NCI-H2029 (cell line): ENCODE results near the gene HS3ST4.
A peak's percentile ranks its signal among the peaks of the same experiment; 100 is the strongest.

ENCODE experiments used
- DNase-seq: peaks from one replicate; lab custom pipeline; 2025; lab: John Stamatoyannopoulos, UW

HS3ST4 gene

GRCh38 chr16:25823891-25824290 lies 132.1 kb downstream of the HS3ST4 start:
- no peak for DNase-seq

- DNase-seq: no peak
These were observed 135.9 kb downstream of the HS3ST4 start for GRCh38 chr16:25827709-25828108.

GRCh38 chr16:25828510-25828909 lies 136.8 kb downstream of the HS3ST4 start:
- DNase-seq: no peak

GRCh38 chr16:25832291-25832690 lies 140.5 kb downstream of the HS3ST4 start:
- DNase-seq: no peak

DNA sequence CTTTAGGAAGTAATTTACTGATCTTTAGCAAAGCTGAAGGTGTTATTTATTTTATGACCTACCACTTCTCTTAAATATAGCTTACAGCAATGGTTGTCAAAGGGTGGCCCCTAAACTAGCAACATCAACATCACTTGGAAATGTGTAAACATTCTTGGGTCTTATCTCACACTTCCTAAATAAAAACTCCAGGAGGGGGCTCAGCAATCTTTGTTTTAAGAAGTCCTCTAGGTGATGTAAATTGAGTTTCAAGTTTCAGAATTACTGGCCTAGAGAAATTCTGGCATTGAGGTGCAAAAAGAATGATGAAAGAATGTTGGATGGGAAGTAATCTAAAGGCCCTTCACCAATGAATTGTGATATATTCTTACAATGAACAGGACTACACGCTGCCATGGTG lies 142.3 kb downstream of the HS3ST4 start:
- DNase-seq: no peak

GRCh38 chr16:25835126-25835525 lies 143.4 kb downstream of the HS3ST4 start:
- DNase-seq: no peak

DNA sequence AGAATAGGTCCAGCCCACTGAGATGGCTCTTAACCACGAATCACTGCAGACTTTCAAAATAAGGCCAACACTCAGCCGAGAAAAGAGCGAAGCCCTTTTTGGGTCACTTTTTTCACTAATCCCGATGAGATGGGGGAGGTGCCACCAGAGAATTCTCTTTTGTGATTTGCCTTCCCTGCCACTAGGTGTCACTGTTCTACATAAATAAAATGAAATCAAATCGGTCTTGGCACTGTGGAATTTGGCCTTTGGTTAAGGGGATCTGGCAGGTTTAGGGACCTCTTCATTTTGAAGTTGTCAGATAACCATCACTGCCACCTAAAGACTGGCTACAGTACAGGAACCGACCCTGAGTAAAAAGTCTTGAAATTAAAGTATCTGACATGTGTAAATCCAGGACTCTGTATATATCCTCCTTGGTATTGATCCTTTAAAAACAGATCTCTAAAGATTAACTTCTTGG lies 147.0 kb downstream of the HS3ST4 start:
- peak; percentile 64 for DNase-seq

DNA sequence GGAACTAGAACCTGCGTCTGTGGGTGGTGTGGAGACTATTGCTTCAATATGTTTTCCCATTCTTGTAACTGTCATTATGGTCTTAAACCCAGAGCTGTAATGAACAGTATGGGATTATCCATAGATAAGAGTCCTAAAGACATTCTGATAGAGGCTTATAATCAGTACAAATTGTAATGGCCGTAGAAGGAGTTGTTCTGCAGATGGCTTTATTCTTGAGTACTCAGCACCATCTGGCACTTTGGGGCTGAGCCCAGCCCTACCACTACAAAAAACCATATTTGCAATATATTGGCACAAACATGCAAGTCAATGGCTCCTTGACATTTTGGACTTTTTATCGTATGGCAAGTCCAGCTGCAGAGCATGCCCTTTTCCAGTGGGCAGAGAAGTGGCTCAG lies 150.0 kb downstream of the HS3ST4 start:
- DNase-seq: peak; percentile 10

- no peak for DNase-seq
These were observed 154.1 kb downstream of the HS3ST4 start for GRCh38 chr16:25845901-25846300.

DNA sequence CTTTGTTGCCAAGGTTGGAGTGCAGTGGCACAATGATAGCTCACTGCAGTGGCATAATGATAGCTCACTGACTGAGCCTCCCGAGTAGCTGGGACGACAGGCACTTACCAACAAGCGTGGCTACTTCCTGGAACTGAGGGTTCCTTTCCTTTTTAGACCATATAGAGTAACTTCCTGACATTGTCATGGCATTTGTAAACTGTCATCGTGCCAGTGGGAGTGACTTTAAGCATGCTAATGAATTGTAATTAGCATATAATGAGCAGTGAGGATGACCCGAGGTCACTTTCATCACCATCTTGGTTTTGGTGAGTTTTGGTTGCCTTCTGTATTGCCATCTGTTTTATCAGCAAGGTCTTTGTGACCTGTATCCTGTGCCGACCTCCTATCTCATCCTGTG lies 162.4 kb downstream of the HS3ST4 start:
- DNase-seq: no peak

DNA sequence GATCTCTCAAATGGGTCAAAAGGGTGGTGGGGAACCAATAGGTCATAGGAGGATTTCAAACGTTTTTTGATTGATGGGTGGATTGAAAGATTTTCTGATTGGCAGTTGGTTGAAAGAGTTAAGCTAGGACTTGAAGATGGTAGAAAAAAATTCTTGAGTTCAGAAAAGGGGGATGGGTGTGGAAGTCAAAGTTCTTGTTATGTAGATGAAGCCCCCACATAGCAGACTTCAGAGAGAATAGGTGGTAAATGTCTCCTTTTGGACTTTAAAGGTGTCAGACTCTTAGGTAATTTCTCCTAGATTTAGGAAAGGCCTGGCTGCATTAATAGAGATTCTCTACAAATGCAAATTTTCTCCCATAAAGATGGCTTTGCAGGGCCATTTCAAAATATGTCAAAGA lies 163.3 kb downstream of the HS3ST4 start:
- DNase-seq: no peak

DNA sequence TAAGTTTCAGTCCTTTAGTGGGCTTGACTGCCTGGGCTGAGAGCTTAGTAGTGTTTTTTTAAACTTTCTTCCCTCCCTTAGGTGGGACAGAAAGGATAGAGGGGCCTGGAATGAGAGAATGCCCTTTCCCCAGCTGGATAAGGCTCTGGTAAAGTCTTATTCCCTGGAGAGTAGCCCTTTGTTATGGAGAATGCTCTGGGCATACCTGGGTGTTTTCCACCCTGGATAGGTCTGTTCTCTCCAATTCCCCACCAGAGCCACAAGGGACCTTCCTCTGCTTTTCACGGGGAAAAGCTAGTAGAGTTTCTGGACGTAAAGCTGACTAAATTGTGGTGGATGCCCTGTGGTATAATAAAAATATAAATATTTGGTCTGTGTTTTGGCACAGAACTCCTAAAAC lies 164.1 kb downstream of the HS3ST4 start:
- DNase-seq: no peak

DNA sequence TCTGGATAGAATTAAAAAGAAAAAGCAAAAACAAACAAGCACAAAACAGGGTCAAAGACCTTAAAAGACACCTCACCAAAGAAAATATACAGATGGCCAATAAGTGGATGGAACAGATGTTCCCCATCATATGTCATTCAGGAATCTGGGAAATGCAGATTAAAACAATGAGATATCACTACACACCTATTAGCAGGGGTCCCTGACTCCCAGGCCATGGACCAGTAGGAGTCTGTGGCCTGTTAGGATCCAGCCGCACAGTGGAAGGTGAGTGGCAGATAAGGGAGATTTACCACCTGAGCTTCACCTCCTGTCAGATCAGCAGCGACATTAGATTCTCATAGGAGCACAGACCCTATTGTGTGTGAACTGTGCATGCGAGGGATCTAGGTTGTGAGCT lies 167.9 kb downstream of the HS3ST4 start:
- no peak for DNase-seq

DNA sequence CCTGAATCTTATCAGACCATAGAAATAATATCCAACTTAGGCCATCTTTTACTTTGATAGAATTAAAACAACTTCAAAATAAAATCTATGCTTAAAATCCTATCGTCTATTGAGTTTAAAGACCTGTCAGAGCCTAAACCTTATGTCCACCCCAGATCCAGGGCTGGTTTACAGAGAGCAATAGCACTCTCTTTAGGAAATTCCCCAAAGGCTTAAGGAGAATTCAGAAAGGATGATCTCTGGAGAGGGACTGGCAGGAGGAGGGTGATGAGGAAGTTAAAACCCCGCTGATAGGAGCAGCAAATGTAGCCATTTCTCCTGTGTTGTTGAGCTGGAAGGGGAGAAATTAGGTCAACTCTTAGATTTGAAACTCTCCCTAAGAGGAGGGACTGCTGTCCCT lies 175.3 kb downstream of the HS3ST4 start:
- no peak for DNase-seq

GRCh38 chr16:25868106-25868505 lies 176.3 kb downstream of the HS3ST4 start:
- no peak for DNase-seq

DNA sequence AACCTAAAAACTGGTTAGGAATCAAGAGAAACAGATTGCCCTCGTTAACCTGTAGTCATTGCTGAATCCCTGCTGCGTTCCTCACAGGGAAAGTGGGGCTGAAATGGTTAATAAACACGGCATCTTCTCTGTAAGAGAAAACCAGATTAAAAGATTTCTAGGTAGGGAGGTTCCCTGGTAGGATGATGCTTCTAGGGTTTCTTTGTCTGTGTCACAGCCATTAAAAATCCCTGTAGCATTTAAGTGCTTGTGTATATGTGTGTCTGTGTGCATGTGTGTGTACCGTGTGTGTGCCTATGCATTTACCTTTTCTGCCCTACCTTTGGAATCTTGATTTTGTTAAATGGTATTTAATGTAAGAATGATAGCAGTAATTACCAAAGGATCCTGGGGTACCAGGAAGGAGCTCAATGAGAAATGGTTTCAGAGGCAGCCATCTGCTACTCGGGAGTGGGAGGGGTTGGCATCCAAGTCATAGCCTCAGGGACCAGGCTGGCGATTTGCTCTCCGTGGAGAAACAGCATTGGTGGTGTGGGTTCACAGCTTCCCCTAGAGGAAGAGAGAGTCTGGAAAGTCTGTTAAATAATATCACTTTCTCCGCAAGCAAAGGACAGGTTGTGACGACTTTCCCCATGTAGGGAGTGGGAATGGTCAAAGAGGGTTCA lies 177.1 kb downstream of the HS3ST4 start:
- DNase-seq: no peak

GRCh38 chr16:25872369-25873070 lies 180.8 kb downstream of the HS3ST4 start:
- no peak for DNase-seq

GRCh38 chr16:25874196-25874595 lies 182.4 kb downstream of the HS3ST4 start:
- no peak for DNase-seq

GRCh38 chr16:25875956-25876598 lies 184.3 kb downstream of the HS3ST4 start:
- DNase-seq: no peak

DNA sequence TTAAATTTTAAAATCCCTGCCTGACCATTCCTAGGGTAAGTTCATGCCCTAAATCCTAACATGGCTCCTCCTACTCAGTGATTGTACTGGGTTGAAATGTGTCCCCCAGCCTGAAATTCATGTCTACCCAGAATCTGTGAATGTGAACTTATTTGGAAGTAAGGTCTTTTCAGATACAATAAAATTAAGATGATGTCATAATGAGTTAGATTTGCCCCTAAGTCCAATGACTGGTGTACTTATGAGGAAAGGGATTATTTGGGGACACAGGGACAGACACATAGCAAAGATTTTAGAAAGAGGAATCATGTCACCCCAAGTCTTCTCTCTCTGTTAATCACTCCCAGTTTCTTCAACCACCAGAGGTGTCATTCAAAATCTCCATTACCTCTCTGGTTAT lies 185.3 kb downstream of the HS3ST4 start:
- DNase-seq: no peak

DNA sequence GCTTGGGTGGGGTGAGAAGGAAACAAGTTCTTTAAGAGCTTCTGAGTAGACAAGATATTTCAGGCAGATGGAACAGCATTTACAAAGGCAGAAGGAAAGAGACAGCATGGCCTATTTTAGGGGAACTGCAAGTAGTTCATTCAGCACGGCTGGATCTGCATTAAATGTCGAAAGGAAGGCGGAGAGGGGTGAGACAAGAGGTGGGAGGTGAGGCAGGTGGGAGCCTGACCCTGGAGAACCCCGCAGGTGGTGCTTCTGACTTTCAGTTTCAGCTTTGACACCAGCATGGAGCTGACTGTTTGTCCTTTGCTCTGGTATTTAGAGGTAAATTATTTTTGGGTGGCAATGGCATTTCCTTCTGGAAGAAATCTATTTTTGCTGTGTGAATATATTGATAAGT lies 194.8 kb downstream of the HS3ST4 start:
- no peak for DNase-seq

GRCh38 chr16:25888868-25889267 lies 197.1 kb downstream of the HS3ST4 start:
- DNase-seq: no peak

- DNase-seq: no peak
These were observed 201.6 kb downstream of the HS3ST4 start for GRCh38 chr16:25893332-25893731.
